Cerebellar nuclear complex (tissue), 1 donor: ENCODE data around the gene SLCO3A1.
"Not testable (repeated sequence)": the region's sequence is repeated elsewhere in the genome, so short reads cannot be mapped to it uniquely, and the experiment has no call there.

Experiments used
- DNase-seq, 2 experiments: peaks; one replicate each; lab custom pipeline; 2025; lab: John Stamatoyannopoulos, UW

Gene SLCO3A1

GRCh38 chr15:91940496-91941381 lies 87.2 kb downstream of the SLCO3A1 start:
- DNase-seq, result no peak

- DNase-seq, result no peak
These were observed 88.6 kb downstream of the SLCO3A1 start for GRCh38 chr15:91941871-91942658.

GRCh38 chr15:91942720-91943394 lies 89.3 kb downstream of the SLCO3A1 start:
- DNase-seq, result no peak

GRCh38 chr15:91944331-91944730 lies 90.8 kb downstream of the SLCO3A1 start:
- DNase-seq, result no peak

GRCh38 chr15:91945385-91945784 lies 91.9 kb downstream of the SLCO3A1 start:
- DNase-seq, result no peak

- no peak for DNase-seq
These were observed 92.6 kb downstream of the SLCO3A1 start for GRCh38 chr15:91946075-91946474.

- no peak for DNase-seq
These were observed 93.2 kb downstream of the SLCO3A1 start for GRCh38 chr15:91946581-91947292.

GRCh38 chr15:91947293-91947679 lies 93.8 kb downstream of the SLCO3A1 start:
- no peak for DNase-seq

- peak; percentile 44 to 71 for DNase-seq
These were observed 94.4 kb downstream of the SLCO3A1 start for GRCh38 chr15:91947683-91948608.

GRCh38 chr15:91949361-91949760 lies 95.9 kb downstream of the SLCO3A1 start:
- DNase-seq, result no peak

- DNase-seq, result no peak
These were observed 96.5 kb downstream of the SLCO3A1 start for GRCh38 chr15:91950054-91950453.

- no peak for DNase-seq
These were observed 97.3 kb downstream of the SLCO3A1 start for GRCh38 chr15:91950631-91951329.

- no peak for DNase-seq
These were observed 98.7 kb downstream of the SLCO3A1 start for GRCh38 chr15:91952216-91952615.

GRCh38 chr15:91953432-91953831 lies 99.9 kb downstream of the SLCO3A1 start:
- no peak for DNase-seq

GRCh38 chr15:91954292-91954691 lies 100.8 kb downstream of the SLCO3A1 start:
- DNase-seq, result no peak

- DNase-seq, result no peak
These were observed 102.7 kb downstream of the SLCO3A1 start for GRCh38 chr15:91956026-91956723.

- no peak for DNase-seq
These were observed 107.8 kb downstream of the SLCO3A1 start for GRCh38 chr15:91961357-91961756.

GRCh38 chr15:91963747-91964146 lies 110.2 kb downstream of the SLCO3A1 start:
- DNase-seq, result not testable (repeated sequence)

- DNase-seq, result no peak
These were observed 112.1 kb downstream of the SLCO3A1 start for GRCh38 chr15:91965501-91966193.
